Lower leg skin (tissue), 3 donors: ENCODE measurements around the gene TMIGD3.

Experiments
- POLR2A ChIP-seq, 2 donors: fragments of 450-650 bp; IDR thresholded peaks; one replicate each; pipeline ENCODE4 v1.6.1; 2016 to 2017; ENCODE audit warnings: antibody characterized with exemption in 2 of 2, mild to moderate bottlenecking in 1 of 2, moderate library complexity in 1 of 2
- TF ChIP-seq, protein P1 (sequence below), 3 donors: fragments of 450-650 bp; IDR thresholded peaks; one replicate each; pipeline ENCODE4 v1.5.1; 2016; ENCODE audit warnings: antibody characterized with exemption in 3 of 3, mild to moderate bottlenecking in 3 of 3, moderate library complexity in 2 of 3

DNA sequence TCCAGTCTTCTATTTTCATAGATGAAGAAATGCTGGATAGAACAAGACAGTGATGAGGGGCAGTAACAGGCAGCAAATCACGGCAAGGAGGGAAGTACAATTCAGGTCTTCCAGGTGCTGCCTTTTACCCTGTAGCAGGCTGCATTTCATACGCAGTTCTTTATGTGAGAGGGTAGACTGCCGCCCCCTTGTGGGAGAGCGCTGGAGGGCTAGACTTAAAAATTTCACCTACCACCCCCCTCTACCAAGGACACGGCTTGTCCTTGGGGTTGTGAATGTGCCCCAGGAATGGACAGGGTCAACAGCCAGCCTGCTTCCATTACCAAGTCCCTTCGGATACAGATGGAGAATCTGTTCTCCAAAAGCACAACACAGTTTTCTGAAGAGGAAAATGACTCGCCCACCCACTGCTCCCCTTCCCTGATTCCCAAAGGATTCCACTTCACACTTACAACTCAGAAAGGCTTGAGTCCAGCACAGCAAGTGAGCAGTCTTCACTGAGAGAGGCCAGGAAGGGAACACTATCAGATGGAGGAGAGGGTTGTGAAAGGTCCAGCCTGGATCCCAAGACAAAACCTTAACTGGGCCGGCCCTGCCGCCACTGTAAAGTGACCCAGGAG is 61.8 kb downstream of the TMIGD3 start:
- TF ChIP-seq, protein P1, sequence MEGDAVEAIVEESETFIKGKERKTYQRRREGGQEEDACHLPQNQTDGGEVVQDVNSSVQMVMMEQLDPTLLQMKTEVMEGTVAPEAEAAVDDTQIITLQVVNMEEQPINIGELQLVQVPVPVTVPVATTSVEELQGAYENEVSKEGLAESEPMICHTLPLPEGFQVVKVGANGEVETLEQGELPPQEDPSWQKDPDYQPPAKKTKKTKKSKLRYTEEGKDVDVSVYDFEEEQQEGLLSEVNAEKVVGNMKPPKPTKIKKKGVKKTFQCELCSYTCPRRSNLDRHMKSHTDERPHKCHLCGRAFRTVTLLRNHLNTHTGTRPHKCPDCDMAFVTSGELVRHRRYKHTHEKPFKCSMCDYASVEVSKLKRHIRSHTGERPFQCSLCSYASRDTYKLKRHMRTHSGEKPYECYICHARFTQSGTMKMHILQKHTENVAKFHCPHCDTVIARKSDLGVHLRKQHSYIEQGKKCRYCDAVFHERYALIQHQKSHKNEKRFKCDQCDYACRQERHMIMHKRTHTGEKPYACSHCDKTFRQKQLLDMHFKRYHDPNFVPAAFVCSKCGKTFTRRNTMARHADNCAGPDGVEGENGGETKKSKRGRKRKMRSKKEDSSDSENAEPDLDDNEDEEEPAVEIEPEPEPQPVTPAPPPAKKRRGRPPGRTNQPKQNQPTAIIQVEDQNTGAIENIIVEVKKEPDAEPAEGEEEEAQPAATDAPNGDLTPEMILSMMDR (IDR thresholded peaks at IDR 0.05), result no peak
- TF ChIP-seq POLR2A (IDR thresholded peaks at IDR 0.05), result no peak
